ENCODE results near the gene TMEM132E.

- TF ChIP-seq EZH2 (IDR thresholded peaks at IDR 0.05; ENCODE audit: insufficient read depth, poor library complexity, severe bottlenecking) (no peak), EZH2phosphoT487 (IDR thresholded peaks at IDR 0.05; ENCODE audit: insufficient read depth, low read depth) (no peak)
Measured at GRCh38 chr17:34624767-34625383, 45.5 kb downstream of the TMEM132E start.
